Suppressor macrophage treated with lipopolysaccharide for 4 hours (primary cell): Measurements from ENCODE around the gene PRKCB.

Experiments
- DNase-seq: peaks from one replicate; pipeline ENCODE4 v3.0.0-alpha.2; 2020

Gene PRKCB

DNA sequence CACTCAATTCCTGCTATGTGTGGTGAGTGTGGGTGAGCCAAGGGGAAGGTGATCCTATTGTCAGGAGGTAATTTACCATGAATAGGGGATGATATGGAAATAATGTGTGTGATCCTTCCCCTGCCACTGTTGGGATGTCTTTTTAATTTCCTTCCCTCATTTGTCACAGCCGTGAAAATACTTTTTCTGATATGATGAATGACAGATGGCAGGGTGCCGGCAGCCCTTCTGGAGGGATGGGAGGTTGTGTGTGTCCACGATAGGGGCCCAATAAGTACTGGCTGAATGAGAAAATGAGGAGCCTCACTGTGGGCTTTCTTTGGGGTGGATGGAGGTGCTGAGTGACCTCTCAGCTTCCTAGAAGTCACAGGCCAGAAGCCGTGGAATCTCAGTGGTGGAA, 109.5 kb downstream of the PRKCB start:
- no peak for DNase-seq

DNA sequence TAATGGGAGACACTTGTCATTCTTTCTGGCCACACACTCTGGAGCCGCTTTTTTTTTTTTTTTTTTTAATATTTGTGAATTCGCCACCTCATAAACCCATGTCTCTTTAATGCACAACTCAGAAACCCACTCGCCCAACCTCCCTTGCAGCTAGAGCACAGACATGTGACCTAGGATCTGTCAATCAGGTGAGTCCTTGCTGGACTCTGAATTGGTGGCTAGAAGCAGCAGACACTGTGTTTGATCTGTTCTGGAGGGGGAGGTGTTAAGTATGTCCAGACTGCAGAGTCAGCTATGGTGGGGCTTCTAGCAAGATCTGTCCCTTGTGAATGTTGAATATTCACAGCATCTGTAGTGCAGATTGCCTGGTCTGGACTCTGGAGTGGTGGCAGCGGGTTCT, 112.1 kb downstream of the PRKCB start:
- DNase-seq = no peak

GRCh38 chr16:23948949-23949411, 113.2 kb downstream of the PRKCB start:
- no peak for DNase-seq

- peak; percentile 31 for DNase-seq
Measured at GRCh38 chr16:23949630-23950290, 114.0 kb downstream of the PRKCB start.

DNA sequence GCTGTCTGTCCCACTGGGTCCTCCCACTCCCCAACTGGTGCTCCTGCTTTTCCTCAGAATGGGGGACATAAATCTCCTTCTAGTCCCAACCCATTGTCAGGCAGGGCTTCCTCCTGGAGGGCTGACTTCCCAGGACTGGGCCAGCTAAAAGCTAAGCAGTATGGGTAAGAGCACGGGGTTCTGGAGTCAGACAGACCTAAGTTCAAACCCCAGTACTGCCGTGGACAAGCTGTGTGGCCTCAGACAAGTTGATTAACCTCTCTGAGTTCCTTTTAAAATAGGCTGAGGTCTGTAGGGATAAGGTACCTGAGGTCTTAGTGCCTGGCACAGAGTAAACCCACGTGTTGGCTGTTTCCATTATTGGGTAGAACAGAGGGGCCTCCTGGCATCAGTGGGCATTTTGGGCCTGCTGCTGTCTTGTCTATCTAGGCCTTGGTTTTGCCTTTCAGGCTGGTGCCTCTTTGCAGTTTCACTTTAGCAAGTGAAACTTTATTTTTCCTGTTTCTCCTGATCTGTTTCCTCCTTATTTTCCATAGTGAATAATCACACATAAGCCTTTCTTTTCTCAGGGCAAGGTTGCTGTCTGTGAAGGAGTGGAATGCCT, 114.6 kb downstream of the PRKCB start:
- peak; percentile 32 for DNase-seq

DNA sequence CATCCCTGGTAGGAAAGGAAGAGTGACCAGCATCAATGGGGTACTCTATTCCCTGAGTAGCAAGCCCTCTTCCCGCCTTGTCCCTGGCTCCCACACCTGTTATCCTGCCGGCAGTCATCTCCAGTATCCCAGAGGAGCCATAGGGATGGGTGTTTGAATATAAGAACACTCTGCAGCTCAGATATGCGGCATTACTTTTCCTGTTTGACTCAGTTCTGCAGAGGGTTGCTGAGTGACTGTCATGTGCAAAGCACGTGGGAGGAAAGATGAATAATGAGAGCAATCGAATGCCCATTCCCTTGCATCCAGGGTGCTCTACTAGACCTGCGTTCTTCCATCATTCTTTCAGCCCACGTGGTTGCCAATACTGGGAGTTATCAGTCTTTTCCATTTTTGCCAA, 115.1 kb downstream of the PRKCB start:
- DNase-seq = peak; percentile 78

- DNase-seq = peak; percentile 68
Measured at GRCh38 chr16:23952128-23952970, 116.6 kb downstream of the PRKCB start.

- DNase-seq = no peak
Measured at GRCh38 chr16:23952971-23953300, 117.2 kb downstream of the PRKCB start.

- DNase-seq = no peak
Measured at GRCh38 chr16:23953476-23953875, 117.7 kb downstream of the PRKCB start.

- DNase-seq = no peak
Measured at GRCh38 chr16:23955088-23955487, 119.3 kb downstream of the PRKCB start.

- no peak for DNase-seq
Measured at GRCh38 chr16:23957287-23957686, 121.5 kb downstream of the PRKCB start.

- DNase-seq = peak; percentile 84
Measured at GRCh38 chr16:23959072-23959751, 123.4 kb downstream of the PRKCB start.

GRCh38 chr16:23959752-23960072, 123.9 kb downstream of the PRKCB start:
- DNase-seq = no peak

DNA sequence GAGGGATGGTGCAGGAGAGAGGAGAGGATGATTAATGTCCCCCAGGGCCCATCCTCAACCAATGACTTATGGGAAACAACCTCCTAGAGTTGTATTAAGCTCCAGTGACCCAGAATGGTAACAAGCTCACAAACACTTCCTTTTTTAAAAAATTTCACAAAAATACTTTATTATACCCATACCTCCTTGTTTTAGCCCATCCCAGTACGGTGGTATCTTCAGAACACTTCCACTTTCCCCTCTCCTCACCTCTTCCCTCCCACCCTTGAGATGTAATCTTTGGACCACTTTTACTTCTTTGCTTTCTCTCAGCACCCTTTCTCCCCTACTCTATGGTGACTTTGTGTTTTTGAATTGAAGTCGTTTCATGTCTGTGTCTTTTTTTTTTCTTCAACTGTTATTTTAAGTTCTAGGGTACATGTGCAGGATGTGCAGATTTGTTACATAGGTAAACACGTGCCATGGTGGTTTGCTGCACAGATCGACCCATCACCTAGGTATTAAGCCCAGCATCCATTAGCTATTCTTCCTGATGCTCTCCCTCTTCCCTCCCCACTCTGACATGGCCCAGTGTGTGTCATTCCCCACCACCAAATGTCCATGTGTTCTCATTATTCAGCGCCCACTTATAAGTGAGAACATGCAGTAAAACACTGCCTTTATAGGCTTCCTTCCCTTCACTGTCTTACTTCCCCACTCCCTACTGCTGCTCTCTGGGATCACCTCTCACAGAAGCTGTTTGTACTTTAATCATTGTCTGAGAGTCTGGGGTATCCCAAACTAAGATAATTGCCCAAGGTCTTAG, 124.5 kb downstream of the PRKCB start:
- DNase-seq = peak; percentile 34

- DNase-seq = no peak
Measured at GRCh38 chr16:23962001-23962400, 126.2 kb downstream of the PRKCB start.

DNA sequence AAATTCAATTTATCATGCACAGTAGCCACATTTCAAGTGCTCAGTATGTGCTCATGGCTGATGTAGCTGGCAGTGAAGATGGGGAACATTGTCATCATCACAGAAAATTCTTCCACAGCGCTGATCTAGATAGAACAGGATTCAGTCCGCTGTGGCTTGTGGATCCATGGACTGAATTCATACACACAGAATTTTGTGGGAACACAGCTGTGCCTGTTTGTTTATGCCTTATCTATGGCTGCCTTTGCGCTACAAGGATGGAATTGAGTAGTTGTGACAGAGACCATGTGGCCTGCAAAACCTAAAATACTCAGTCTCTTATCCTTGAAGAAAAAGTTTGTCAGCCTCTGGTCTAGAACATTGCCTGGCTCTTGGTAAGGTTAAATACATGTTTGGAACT, 128.4 kb downstream of the PRKCB start:
- DNase-seq = no peak

DNA sequence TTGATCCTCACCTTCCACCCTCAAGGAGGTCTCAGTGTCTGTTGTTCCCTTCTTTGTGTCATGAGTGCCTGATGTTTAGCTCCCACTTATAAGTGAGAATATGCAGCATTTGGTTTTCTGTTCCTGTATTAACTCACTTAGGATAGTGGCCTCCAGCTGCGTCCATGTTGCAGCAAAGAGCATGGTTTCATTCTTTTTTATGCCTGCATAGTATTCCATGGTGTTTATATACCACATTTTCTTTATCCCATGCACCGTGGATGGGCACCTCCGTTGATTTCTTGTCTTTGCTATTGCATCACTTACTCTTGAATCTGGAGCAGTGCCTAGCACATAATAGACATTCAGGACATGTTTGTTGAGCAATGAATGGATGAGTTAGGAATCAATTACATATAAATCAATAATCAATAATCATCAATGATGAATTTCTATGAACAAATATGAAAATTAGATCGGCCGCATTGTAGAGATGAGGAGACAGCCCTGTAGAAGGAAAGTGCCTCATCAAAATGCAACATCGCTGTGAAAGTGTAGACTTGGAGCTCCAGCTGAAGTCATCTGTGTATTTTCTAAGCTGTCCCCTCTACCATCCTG, 129.5 kb downstream of the PRKCB start:
- DNase-seq = no peak

DNA sequence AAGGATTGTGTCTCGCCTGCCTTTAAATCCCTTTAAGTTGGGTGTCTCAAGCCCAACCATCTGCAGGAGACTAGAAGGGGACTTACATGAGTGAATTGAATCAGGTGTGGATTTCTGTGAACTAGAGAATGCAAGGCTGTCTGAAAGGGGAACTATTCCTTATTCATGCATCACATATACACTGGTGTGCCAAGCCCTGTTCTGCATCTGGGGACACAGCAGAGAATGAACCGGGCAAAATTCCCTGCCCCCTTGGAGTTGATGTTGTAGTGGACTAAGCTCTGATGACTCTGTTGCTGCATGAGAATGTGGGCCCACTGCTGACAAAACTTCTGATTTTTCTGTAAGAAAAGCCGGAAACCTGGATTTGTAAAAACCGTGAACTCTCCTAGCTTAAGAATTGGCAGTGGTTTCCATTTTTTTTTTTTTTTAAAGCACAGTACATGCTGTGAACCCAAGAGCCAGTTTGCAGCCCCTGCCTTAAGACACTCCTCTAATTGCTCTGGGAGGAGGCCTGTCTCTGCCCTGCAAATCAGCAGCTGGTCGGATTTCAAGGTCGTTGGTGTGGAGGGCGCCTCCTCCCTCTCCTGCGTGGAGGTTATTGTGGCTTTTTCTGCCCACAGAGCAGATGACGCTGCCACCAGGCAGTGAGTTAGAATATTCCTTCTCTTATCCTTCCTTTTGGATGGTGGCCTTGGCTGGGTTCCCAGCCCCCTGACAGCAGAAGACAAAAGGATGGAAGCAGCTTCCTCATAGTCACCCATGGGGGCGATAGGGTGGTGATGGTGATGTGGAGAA, 131.0 kb downstream of the PRKCB start:
- DNase-seq = peak; percentile 37

GRCh38 chr16:23967775-23968174, 132.0 kb downstream of the PRKCB start:
- DNase-seq = no peak

DNA sequence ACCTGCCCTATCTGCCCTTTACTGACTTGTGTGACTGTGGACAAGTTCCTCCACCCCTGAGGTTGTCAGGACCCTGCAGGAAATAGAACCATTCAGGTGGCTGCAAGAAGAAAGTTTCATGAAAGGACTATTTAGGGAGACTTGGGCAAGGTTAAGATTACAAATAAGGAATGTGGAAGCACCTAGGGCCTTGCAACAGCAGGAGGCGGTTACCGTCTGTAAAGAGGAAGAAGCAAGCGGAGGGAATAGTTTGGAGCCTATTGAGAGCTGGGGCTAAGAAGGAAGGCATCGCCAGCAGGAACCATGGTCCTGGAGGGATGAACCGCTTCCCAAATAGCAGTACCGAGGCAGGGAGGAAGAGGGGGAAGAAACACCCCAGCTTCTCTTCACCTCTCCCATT, 132.4 kb downstream of the PRKCB start:
- DNase-seq = no peak
